Right lobe of liver (tissue), 6 donors: Measurements from ENCODE around the gene CFAP92. TPM values are rescaled to one million over a fixed set of nuclear protein-coding genes. Genes with fewer than 3 reads are reported as not detected.

Experiments
- ATAC-seq, 4 donors: fragments of 200-7000 bp; cut with Tn5 transposase; one replicate each; pipeline ENCODE4 v1.9.1; 2020; ENCODE audit warnings: mild to moderate bottlenecking in 4 of 4, moderate library complexity in 4 of 4
- DNase-seq, 3 donors: peaks; one replicate each; pipeline ENCODE4 v3.0.0-alpha.2; 2020
- H3K27ac ChIP-seq, 3 donors: fragments of 200-600 bp; one replicate each; pipeline ENCODE4 v1.8.0; 2022
- H3K27me3 ChIP-seq, 2 donors: fragments of 200-600 bp; one replicate each; pipeline ENCODE4 v1.8.0; 2022
- H3K36me3 ChIP-seq, 4 donors: fragments of 200-600 bp; sonication (generic) in 1 of 4; one replicate each; pipeline versions ENCODE4 v1.5.1 to v1.8.0; 2017 to 2022; ENCODE audit warnings: control low read depth in 1 of 4
- H3K4me1 ChIP-seq, 4 donors: fragments of 200-600 bp; sonication (generic) in 1 of 4; one replicate each; pipeline versions ENCODE4 v1.5.1 to v1.8.0; 2017 to 2022; ENCODE audit warnings: control low read depth in 1 of 4
- H3K4me3 ChIP-seq, 3 donors: fragments of 200-600 bp; one replicate each; pipeline ENCODE4 v1.8.0; 2022
- H3K9me3 ChIP-seq, 4 donors: fragments of 200-600 bp; sonication (generic) in 1 of 4; one replicate each; pipeline versions ENCODE4 v1.5.1 to v1.8.0; 2017 to 2022; ENCODE audit warnings: control low read depth in 1 of 4
- POLR2A ChIP-seq: fragments of 450-650 bp; IDR thresholded peaks from one replicate; pipeline ENCODE4 v1.6.1; 2017; ENCODE audit warnings: antibody characterized with exemption, mild to moderate bottlenecking
- WGBS: methylation state at CpG from one replicate; pipeline ENCODE4 v1.1.6; 2018; ENCODE audit warnings: low coverage, low lambda C conversion rate; ENCODE audit not compliant: insufficient coverage; ENCODE audit errors: missing lambda C conversion rate; 5-methylcytosine and 5-hydroxymethylcytosine counted together
- intact Hi-C, 2 donors: fragments of 100-400 bp; cut with DNase I; formaldehyde crosslinking; loops; one replicate each; pipeline versions ENCODE4 v1.11.2 to v1.14.1; 2022
- total RNA-seq, 6 experiments: library from RNA; depleted of rRNA in 2 of 6; stranded (reverse); fragments of >200 nt in 2 of 6; fragmentation: NEBNext Ultra II Directional in 3 of 6; extraction: Animal tissue kit (Norgen Biotek cat#: 25700) in 3 of 6; gene quantifications; one replicate each; pipeline versions ENCODE4 v1.1.0 to v1.2.4, GENCODE V29; 2016 to 2023
- TF ChIP-seq, protein P1 (sequence below), 4 donors: fragments of 200-600 bp in 3 of 4; fragments of 450-650 bp in 1 of 4; IDR thresholded peaks; one replicate each; pipeline versions ENCODE4 v1.5.1 to v1.8.0; 2016 to 2022; ENCODE audit warnings: antibody characterized with exemption in 4 of 4, mild to moderate bottlenecking in 2 of 4
- donor health status: DM: no; HTN: yes; CAD: no.
- donor health status: DM: no; HTN: no; CAD: no.
- donor health status: DM: no; HTN: no; CAD: no.
- donor health status: DM: no; HTN: yes; CAD: no.
- donor health status: DM: no; HTN: yes; CAD: no.

Gene CFAP92
- total RNA-seq, 6 experiments from 2014 or later = 0.05 to 0.21 (median 0.08) TPM; not detected in 2

DNA sequence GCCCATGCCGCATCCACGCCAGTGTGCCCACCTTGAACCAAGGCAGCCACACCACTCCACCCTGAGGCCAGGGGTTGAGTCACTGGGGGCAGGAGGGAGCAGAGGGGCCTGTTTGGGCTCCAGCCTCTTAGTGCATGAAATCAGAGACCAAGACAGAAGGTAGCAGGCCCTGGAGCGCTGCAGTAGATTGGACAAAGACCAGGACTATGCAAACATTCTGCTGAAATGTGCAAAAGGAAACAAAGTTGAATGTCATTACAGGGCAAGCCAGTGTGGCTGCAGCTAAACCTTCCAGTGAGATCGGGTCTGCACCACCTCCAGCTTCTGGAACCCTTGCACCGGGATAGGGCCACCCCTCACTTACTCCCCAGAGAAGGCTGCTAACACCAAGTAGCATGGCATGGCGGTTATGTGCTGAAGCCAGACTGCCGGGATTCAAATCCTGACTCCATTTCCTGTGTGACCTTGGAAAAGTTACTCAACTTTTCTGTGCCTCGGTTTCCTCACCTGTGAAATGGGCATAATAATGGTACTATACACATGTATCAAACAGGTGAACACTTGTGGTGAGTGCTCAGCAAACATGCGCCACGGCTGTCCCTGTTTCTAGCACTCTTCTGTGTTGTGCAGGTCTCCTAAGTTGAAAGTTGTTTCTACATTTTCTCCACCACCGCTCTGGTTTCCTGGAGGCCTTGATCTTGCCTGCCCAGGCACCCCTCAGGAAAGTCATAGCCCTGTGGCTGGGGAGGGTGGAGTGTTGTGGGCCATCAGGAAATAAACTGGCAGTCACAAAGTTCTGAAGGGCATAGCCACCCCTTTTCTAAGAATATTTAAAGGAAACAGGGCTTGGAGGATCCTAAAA lies 41.7 kb upstream of the CFAP92 start:
- intact Hi-C loops = no loop called here
- Histone ChIP-seq H3K4me3 (no peak overlapping the region), H3K4me1 (no peaks in the 10 kb centered on the region), H3K36me3 (no peaks in the 10 kb centered on the region), H3K9me3 (no peaks in the 10 kb centered on the region), H3K27me3 (no peaks in the 10 kb centered on the region), H3K27ac (no peak overlapping the region)
- no peak for DNase-seq
- ATAC-seq = peak in 3 of 4 donors; percentile 5 to 69 (median 33)
- TF ChIP-seq POLR2A = no peak
- TF ChIP-seq, protein P1, sequence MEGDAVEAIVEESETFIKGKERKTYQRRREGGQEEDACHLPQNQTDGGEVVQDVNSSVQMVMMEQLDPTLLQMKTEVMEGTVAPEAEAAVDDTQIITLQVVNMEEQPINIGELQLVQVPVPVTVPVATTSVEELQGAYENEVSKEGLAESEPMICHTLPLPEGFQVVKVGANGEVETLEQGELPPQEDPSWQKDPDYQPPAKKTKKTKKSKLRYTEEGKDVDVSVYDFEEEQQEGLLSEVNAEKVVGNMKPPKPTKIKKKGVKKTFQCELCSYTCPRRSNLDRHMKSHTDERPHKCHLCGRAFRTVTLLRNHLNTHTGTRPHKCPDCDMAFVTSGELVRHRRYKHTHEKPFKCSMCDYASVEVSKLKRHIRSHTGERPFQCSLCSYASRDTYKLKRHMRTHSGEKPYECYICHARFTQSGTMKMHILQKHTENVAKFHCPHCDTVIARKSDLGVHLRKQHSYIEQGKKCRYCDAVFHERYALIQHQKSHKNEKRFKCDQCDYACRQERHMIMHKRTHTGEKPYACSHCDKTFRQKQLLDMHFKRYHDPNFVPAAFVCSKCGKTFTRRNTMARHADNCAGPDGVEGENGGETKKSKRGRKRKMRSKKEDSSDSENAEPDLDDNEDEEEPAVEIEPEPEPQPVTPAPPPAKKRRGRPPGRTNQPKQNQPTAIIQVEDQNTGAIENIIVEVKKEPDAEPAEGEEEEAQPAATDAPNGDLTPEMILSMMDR (IDR thresholded peaks at IDR 0.05) = no peak
- 68% methylated on average over 9 of the region's 11 CpGs for WGBS

DNA sequence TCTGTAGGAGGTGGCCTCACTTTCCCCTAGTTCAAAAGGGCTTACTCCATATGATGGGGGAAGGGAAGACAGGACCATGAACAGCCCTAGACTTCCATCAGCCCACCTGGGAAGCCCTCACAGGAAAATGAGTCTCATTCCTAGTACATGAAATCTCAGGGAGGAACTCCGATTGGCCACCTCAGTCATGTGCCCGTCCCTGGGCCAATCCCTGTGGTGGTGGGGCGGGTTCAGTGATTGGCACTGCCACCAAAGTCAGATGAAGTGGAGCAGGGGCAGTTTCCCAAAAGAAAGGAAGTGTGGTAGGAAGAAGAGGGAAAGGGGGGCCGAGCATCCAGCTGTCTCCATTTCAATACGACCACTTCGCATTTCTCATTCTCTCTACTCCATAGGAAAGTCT lies 40.8 kb upstream of the CFAP92 start:
- no peaks in the 10 kb centered on the region for H3K27me3 ChIP-seq
- H3K4me1 ChIP-seq = no peaks in the 10 kb centered on the region
- no peak for ATAC-seq
- no peak for DNase-seq
- H3K4me3 ChIP-seq = no peak overlapping the region
- no peak overlapping the region for H3K27ac ChIP-seq
- WGBS = 80% methylated on average over 3 of the region's 6 CpGs
- TF ChIP-seq, protein P1 (IDR thresholded peaks at IDR 0.05) = no peak
- TF ChIP-seq POLR2A = no peak
- intact Hi-C loops = no loop called here
- H3K36me3 ChIP-seq = no peaks in the 10 kb centered on the region
- no peaks in the 10 kb centered on the region for H3K9me3 ChIP-seq

DNA sequence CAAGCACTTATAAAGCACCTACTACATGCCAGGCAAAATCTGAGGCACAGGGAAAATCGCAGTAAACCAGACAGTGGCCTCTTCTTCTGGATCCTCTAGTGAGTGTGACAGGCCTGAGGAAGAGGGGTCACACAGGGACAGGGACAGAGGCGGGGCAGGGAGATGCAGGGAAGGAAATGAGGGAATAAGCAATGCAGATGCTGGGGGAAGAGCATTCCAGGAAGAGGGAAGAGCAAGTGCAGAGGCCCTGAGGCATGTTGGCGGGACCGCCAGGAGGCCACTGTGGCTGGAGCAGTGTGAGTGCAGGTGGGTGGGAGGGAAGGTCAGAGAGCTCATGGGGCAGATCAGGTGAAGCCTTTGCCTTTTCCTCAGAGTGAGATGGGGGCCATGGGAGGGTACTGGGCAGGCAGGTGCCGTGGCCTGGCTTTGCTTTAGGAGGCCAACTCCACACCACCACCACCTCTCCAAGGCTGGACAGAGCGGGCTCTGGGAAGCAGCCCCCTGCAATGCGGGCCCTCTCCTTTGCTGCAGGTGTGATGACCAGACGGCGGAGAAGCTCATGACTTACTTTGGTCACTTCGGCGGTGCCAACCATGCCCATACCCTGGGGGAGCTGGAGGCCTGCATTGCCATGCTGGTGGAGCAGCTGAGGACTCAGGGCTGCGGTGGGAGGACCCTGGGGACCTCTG lies 39.9 kb upstream of the CFAP92 start:
- TF ChIP-seq, protein P1 (IDR thresholded peaks at IDR 0.05) = no peak
- no peak for TF ChIP-seq POLR2A
- H3K9me3 ChIP-seq = no peaks in the 10 kb centered on the region
- H3K4me1 ChIP-seq = no peaks in the 10 kb centered on the region
- intact Hi-C loops = no loop called here
- DNase-seq (no peak), ATAC-seq (peak; percentile 26 to 62 (median 46))
- 62% methylated on average over 3 of the region's 12 CpGs for WGBS
- no peak overlapping the region for H3K4me3 ChIP-seq
- no peaks in the 10 kb centered on the region for H3K27me3 ChIP-seq
- no peaks in the 10 kb centered on the region for H3K36me3 ChIP-seq
- no peak overlapping the region for H3K27ac ChIP-seq

DNA sequence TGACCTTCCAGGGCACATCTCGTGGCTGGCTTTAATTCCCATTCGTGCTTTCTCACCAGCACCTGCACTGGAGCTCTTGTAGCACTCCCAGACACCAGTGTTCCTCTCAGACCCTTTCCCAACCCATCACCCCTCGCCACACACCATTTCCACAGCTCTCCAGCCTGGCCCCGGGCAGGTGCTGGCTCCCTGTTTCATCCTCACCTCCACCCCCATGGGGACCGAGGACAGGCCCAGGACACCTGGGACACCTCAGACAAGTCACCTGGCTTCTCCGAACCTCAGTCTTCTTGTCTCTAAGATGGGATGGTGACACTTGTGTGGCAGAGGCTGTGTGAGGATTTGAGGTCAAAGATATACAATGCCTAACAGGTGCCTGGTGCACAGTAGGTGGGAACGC lies 39.3 kb upstream of the CFAP92 start:
- 79% methylated on average over 5 of the region's 7 CpGs for WGBS
- Histone ChIP-seq H3K27ac (no peak overlapping the region), H3K4me1 (no peaks in the 10 kb centered on the region), H3K4me3 (no peak overlapping the region), H3K36me3 (no peaks in the 10 kb centered on the region), H3K27me3 (no peaks in the 10 kb centered on the region), H3K9me3 (no peaks in the 10 kb centered on the region)
- no peak for TF ChIP-seq POLR2A
- TF ChIP-seq, protein P1 (IDR thresholded peaks at IDR 0.05) = no peak
- no peak for ATAC-seq
- intact Hi-C loops = no loop called here
- no peak for DNase-seq
